K562 (cell line): ENCODE measurements around the gene NR3C2. TPM values are rescaled to one million over a fixed set of nuclear protein-coding genes. Genes with fewer than 3 reads are reported as not detected.

Experiments
- ATAC-seq: fragments of 200-7000 bp; cut with Tn5 transposase; 3 replicates; pipeline ENCODE4 v1.9.1; 2020; ENCODE audit warnings: moderate library complexity
- BruUV-seq: library from RNA; stranded (reverse); fragments of 400-500 nt; replicated peaks from 2 replicates; lab custom pipeline; 2021; lab: Mats Ljungman, UMichigan
- CTCF ChIA-PET: fragments of 300-600 bp; formaldehyde crosslinking; extraction: SDS; loops from one replicate; lab custom pipeline; 2021; ENCODE audit warnings: low intra/inter-chr PET ratio; lab: Yijun Ruan, JAX
- POLR2A ChIA-PET: fragments of 300-600, 350-650 bp; sonication (Branson Sonifier 250); formaldehyde crosslinking; extraction: SDS; loops from one replicate; lab custom pipeline; 2021; ENCODE audit warnings: antibody characterized with exemption, inconsistent platforms; lab: Yijun Ruan, JAX
- DNase-seq, 4 experiments: peaks; one replicate each; pipeline versions ENCODE4 v3.0.0 to v3.0.0-alpha.2; 2011 to 2018; ENCODE audit warnings: low spot score in 3 of 4, mixed read lengths in 3 of 4; ENCODE audit errors: extremely low read depth in 1 of 4
- FAIRE-seq: peaks from 2 replicates; lab custom pipeline; 2011; peaks lifted over from hg19 to GRCh38; lab: Jason Lieb, UNC
- H2AFZ ChIP-seq: 2 replicates; pipeline ENCODE4 v1.6.0; 2011; ENCODE audit warnings: low read depth, low read length, control low read depth, inconsistent platforms
- H3K27ac ChIP-seq: fragments of 200-600 bp; 3 replicates; pipeline ENCODE4 v1.8.0; 2011; ENCODE audit warnings: low read depth, mild to moderate bottlenecking, control low read depth, inconsistent platforms, low read length, moderate library complexity, mixed read lengths; ENCODE audit errors: extremely low read depth
- H3K27me3 ChIP-seq, 2 experiments: fragments of 300-600 bp in 1 of 2; 2 replicates in 1 of 2; 3 replicates in 1 of 2; pipeline versions ENCODE4 v1.6.0 to v1.8.0; 2011; ENCODE audit warnings: inconsistent platforms in 2 of 2, low read length in 2 of 2, mild to moderate bottlenecking in 1 of 2, mixed read lengths in 1 of 2, moderate library complexity in 1 of 2; ENCODE audit not compliant: control insufficient read depth in 2 of 2, insufficient read depth in 2 of 2
- H3K36me3 ChIP-seq: fragments of 300-600 bp; 3 replicates; pipeline ENCODE4 v1.8.0; 2011; ENCODE audit warnings: mild to moderate bottlenecking, low read length, inconsistent platforms; ENCODE audit not compliant: control insufficient read depth, insufficient read depth
- H3K4me1 ChIP-seq, 2 experiments: fragments of 200-600 bp in 1 of 2; replicated peaks in 1 of 2; 2 replicates in 1 of 2; 3 replicates in 1 of 2; pipeline versions ENCODE4 v1.5.1 to v1.8.0; 2011; ENCODE audit warnings: inconsistent platforms in 2 of 2, low read length in 2 of 2, mild to moderate bottlenecking in 1 of 2, mixed read lengths in 1 of 2, moderate library complexity in 1 of 2; ENCODE audit not compliant: control insufficient read depth in 2 of 2, insufficient read depth in 2 of 2
- H3K4me2 ChIP-seq: 2 replicates; pipeline ENCODE4 v1.6.1; 2011; ENCODE audit warnings: low read length, control low read depth, inconsistent platforms, mixed read lengths; ENCODE audit not compliant: insufficient read depth
- H3K4me3 ChIP-seq: fragments of 200-600 bp; sonication (generic), shearing (Covaris generic); 2 replicates; pipeline ENCODE4 v1.5.1; 2016; ENCODE audit warnings: control low read depth, inconsistent platforms
- H3K79me2 ChIP-seq: fragments of 200-600 bp; 3 replicates; pipeline ENCODE4 v1.8.0; 2011; ENCODE audit warnings: low read length, inconsistent platforms; ENCODE audit not compliant: control insufficient read depth, insufficient read depth
- H3K9ac ChIP-seq, 2 experiments: 2 replicates each; pipeline versions ENCODE4 v1.6.0 to v1.6.1; 2011; ENCODE audit warnings: low read depth in 2 of 2, low read length in 2 of 2, control low read depth in 1 of 2, inconsistent platforms in 1 of 2, mild to moderate bottlenecking in 1 of 2, mixed read lengths in 1 of 2; ENCODE audit not compliant: insufficient read depth in 1 of 2
- H3K9me1 ChIP-seq: one replicate; pipeline ENCODE4 v1.6.0; 2011; ENCODE audit warnings: inconsistent platforms, mild to moderate bottlenecking, low read length, moderate library complexity; ENCODE audit not compliant: control insufficient read depth, insufficient read depth
- H3K9me3 ChIP-seq: replicated peaks from 2 replicates; pipeline ENCODE4 v1.5.1; 2011; ENCODE audit warnings: low read depth, low read length, inconsistent platforms; ENCODE audit not compliant: control insufficient read depth, insufficient read depth
- H4K20me1 ChIP-seq: replicated peaks from 2 replicates; pipeline ENCODE4 v1.6.1; 2011; ENCODE audit warnings: low read length, inconsistent platforms, mixed read lengths; ENCODE audit not compliant: control insufficient read depth, insufficient read depth
- ELF2 ChIP-seq: fragments of 250-450 bp; sonication (Bioruptor Pico); IDR thresholded peaks from 2 replicates; pipeline ENCODE4 v1.5.0; 2021; ENCODE audit warnings: mild to moderate bottlenecking
- FOXJ3 ChIP-seq: sonication (generic); formaldehyde crosslinking; IDR thresholded peaks from 2 replicates; pipeline ENCODE4 v1.4.0; 2020; ENCODE audit warnings: mild to moderate bottlenecking, missing genetic modification reagents
- NBN ChIP-seq: fragments of 450-650 bp; IDR thresholded peaks from 2 replicates; pipeline ENCODE4 v1.6.1; 2016; ENCODE audit warnings: low read depth, mild to moderate bottlenecking
- NFRKB ChIP-seq: fragments of 450-650 bp; IDR thresholded peaks from 2 replicates; pipeline ENCODE4 v1.6.1; 2016; ENCODE audit warnings: low read depth
- NONO ChIP-seq, 2 experiments: fragments of 200-400 bp in 1 of 2; fragments of 450-650 bp in 1 of 2; formaldehyde crosslinking in 1 of 2; IDR thresholded peaks; 2 replicates each; pipeline ENCODE4 v1.6.1; 2017; ENCODE audit warnings: low read depth in 2 of 2, mild to moderate bottlenecking in 2 of 2, moderate library complexity in 2 of 2, low read length in 1 of 2
- PHB2 ChIP-seq: fragments of 450-650 bp; IDR thresholded peaks from 2 replicates; pipeline ENCODE4 v1.6.1; 2017; ENCODE audit warnings: low read depth
- STAG1 ChIP-seq: sonication (generic); formaldehyde crosslinking; IDR thresholded peaks from 2 replicates; pipeline ENCODE4 v1.5.0; 2020; ENCODE audit warnings: missing genetic modification reagents, borderline replicate concordance
- TCF7L2 ChIP-seq: fragments of 150-350 bp; IDR thresholded peaks from 2 replicates; pipeline ENCODE4 v1.6.1; 2016; ENCODE audit warnings: low read depth, mild to moderate bottlenecking, low read length, moderate library complexity
- U2AF2 ChIP-seq: fragments of 200-400 bp; formaldehyde crosslinking; optimal IDR thresholded peaks from 2 replicates; pipeline ENCODE3; 2017; ENCODE audit warnings: low read depth, mild to moderate bottlenecking, low read length
- ZNF311 ChIP-seq: fragments of 250-450 bp; sonication (Bioruptor Pico); IDR thresholded peaks from 2 replicates; pipeline ENCODE4 v1.4.0; 2020; ENCODE audit warnings: mild to moderate bottlenecking, moderate library complexity
- ZNF551 ChIP-seq: fragments of 250-450 bp; sonication (Bioruptor Pico); IDR thresholded peaks from 2 replicates; pipeline ENCODE4 v1.5.0; 2021; ENCODE audit warnings: mild to moderate bottlenecking, moderate library complexity
- ZSCAN29 ChIP-seq: fragments of 450-650 bp; IDR thresholded peaks from 2 replicates; pipeline ENCODE4 v1.6.1; 2017
- WGBS: fragments of 100-300 bp; shearing (Covaris generic); methylation state at CpG from one replicate; pipeline ENCODE4 v1.1.6; 2016; ENCODE audit warnings: low coverage, mixed read lengths; ENCODE audit not compliant: insufficient coverage; ENCODE audit errors: missing lambda C conversion rate; 5-methylcytosine and 5-hydroxymethylcytosine counted together
- in situ Hi-C: fragments of 300-500 bp; cut with MboI; formaldehyde crosslinking; loops from 4 replicates; pipeline ENCODE4 v1.15.0; 2018; ENCODE audit warnings: inconsistent platforms, mixed read lengths
- intact Hi-C: fragments of 100-400 bp; cut with micrococcal nuclease; formaldehyde crosslinking; loops from 2 replicates; pipeline ENCODE4 v1.14.2; 2022
- polyA plus RNA-seq, 8 experiments: library from polyadenylated mRNA; depleted of rRNA in 4 of 8; stranded (reverse) in 5 of 8; unstranded in 3 of 8; fragments of >200 nt; fragmentation: Nextera tagmentation in 2 of 8; fragmentation: Illumina TruSeq in 1 of 8; extraction: Ambion mirVana in 2 of 8; extraction: Trizol in 1 of 8; gene quantifications; 2 replicates each; pipeline versions ENCODE4 v1.2.1 to v1.2.3, GENCODE V29; 2011 to 2014; ENCODE audit warnings: inconsistent platforms in 1 of 8, missing spikeins in 1 of 8
- total RNA-seq, 7 experiments: library from RNA; depleted of rRNA in 6 of 7; stranded (reverse); fragments of >200 nt in 6 of 7; fragmentation: Illumina TruSeq in 2 of 7; extraction: Trizol in 2 of 7; gene quantifications; 2 replicates each; pipeline versions ENCODE4 v1.2.1 to v1.2.3, GENCODE V29; 2011 to 2021; ENCODE audit warnings: low replicate concordance in 1 of 7

Gene NR3C2
- total and polyA plus RNA-seq, 9 of the 15 experiments (the other 6 are each of a cell fraction or from before 2014, with no cell fraction given): 0.01 to 0.28 (median 0.16) TPM; not detected in 2

- DNase-seq: no peak
- Histone ChIP-seq H3K9ac (no peak overlapping the region), H4K20me1 (no peaks in the 10 kb centered on the region), H3K9me1 (no peaks in the 10 kb centered on the region), H3K4me1 (no peaks in the 10 kb centered on the region), H2AFZ (no peak overlapping the region), H3K36me3 (no peaks in the 10 kb centered on the region), H3K4me2 (no peak overlapping the region), H3K4me3 (no peak overlapping the region), H3K9me3 (no peaks in the 10 kb centered on the region), H3K27me3 (no peaks in the 10 kb centered on the region), H3K79me2 (no peaks in the 10 kb centered on the region), H3K27ac (no peak overlapping the region)
- in situ Hi-C loops (no loop called here), intact Hi-C loops (no loop called here)
- no TSS peak for BruUV-seq
- ATAC-seq: no peak
- 0% methylated on average over 4 of the region's 4 CpGs for WGBS
- POLR2A ChIA-PET: no interaction called here
- no peak for FAIRE-seq
- CTCF ChIA-PET: no interaction called here
- no peak for TF ChIP-seq ZSCAN29
- TF ChIP-seq TCF7L2: no peak
- TF ChIP-seq NONO (IDR thresholded peaks at IDR 0.05; ENCODE audit: low read depth in 2 of 2, low read length in 1 of 2): no peak
- no peak for TF ChIP-seq FOXJ3 (CRISPR knock-in tag)
- TF ChIP-seq ZNF311 (CRISPR knock-in tag): no peak
- TF ChIP-seq NFRKB: no peak
- TF ChIP-seq U2AF2: no peak
- TF ChIP-seq ZNF551 (CRISPR knock-in tag): no peak
- no peak for TF ChIP-seq PHB2
- TF ChIP-seq ELF2 (CRISPR knock-in tag): no peak
- TF ChIP-seq STAG1 (CRISPR knock-in tag): no peak
- TF ChIP-seq NBN: no peak
Observed at GRCh38 chr4:148112231-148112982, 329.8 kb downstream of the NR3C2 start.
